Superior temporal gyrus (tissue), 1 donor: ENCODE results near the gene MTMR3.

Experiments
- DNase-seq: peaks from one replicate; pipeline ENCODE4 v3.0.0-alpha.2; 2016; ENCODE audit errors: extremely low spot score

MTMR3 gene

DNA sequence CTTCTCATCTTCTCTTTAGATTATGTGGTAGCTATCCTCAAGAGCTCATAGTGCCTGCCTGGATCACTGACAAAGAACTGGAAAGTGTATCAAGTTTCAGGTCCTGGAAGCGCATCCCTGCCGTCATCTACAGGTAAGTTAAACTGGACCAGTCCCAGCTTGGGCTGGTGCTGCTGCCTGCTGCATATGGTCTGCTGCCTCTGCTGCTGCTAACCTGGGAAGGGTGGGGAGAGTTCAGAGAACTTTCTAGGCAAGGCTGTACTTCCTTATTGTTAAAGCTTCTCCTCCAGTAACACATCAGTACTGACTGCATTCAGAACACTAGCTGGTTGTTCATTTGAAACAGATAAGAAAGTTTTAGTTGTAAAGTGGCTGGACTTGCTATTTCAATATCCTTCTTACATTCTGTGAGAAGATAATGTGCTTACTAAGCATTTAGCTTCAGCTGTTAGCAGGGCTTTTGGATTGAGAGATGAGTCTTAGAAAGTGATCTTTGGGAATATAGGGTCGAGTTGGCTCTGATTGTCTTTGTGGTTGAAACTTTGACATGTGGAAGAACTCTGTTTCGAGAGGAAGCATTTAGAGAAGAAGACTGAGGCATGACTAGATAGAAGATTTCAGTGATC, 120.0 kb downstream of the MTMR3 start:
- no peak for DNase-seq

DNA sequence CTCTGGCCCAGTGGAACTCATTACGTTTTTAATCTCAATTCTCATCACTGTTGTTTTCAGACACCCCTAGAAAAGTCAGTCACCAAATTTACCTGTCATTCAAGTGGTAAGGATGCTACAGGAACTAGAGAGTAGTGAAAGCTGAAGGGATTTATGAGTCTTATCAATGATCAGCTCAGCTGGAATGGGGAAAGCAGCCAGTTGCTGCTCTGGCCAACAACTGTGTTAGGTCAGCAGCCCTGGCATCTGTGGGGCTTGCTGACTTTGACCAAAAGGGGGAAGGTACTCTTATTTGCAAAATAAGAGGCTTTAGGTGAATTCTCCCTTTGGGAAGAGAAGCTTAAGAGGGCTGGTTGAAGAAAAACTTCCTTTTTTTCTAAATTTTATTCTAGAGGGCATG, 121.1 kb downstream of the MTMR3 start:
- DNase-seq = no peak

DNA sequence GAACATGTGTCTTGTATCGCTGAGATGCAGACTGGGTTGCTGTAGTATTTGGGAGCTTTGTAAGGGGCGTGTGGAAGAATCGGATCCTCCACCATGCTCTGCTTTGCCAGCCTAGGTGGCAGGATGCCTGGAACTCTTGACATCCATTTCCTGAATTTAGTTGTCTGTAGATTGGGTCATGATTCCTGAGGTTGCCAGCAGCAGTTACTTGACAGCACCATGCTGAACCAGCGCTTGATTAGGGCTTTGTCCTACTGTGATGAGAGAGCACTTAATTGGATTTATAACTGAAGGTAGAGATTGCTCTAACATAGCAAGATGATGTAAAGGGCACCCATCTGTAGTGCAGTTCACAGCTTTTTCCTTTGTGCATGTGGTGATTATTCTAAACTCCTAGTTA, 121.7 kb downstream of the MTMR3 start:
- no peak for DNase-seq

DNA sequence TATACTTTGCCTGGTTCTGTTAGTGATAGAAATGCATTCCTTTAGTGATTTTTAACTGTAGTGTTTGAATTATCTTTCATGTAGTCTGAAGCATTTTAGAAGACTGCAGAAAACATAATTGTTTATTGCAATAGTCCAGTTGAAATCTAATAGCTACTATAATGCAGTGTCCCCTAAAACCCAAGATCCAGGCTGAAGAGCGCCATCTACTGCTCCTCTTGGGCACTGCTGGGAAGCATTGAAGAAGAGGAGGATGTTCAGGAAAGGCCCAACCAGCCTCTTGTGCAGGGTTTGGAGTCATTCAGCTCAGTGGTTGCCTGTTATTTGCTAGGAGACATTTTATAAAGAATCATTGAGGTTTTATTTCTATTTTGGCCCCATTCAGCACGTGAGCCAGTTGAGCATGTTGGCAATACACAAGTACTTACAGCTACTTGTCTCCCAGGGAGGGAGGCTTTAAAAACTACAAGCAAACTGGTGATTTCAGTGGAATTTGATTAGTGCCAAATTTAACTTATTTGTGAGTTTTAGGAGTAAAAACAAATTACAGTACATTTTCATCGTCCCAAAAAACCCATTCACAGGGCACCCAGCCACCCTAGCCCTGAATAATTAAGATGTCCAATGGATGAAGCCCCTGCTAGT, 122.4 kb downstream of the MTMR3 start:
- DNase-seq = peak; percentile 94

DNA sequence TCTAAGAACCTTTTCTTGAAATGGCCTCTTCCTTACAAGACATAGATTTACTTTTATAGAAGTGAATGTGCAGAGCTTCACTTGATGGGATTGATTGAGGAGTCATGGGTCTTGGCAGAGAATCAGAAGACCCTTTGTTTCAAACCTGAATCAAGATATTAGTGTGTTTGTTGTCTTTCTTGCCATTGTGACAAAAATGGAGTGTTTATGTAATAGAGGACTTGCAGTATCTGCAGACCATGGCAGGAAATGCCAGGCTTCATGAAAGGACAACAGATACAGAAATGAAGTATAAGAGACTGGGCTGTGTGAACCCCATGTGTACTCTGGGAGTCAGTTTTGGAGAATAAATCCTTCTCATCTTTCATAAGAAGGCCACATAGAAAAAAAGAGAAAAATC, 124.4 kb downstream of the MTMR3 start:
- no peak for DNase-seq

DNA sequence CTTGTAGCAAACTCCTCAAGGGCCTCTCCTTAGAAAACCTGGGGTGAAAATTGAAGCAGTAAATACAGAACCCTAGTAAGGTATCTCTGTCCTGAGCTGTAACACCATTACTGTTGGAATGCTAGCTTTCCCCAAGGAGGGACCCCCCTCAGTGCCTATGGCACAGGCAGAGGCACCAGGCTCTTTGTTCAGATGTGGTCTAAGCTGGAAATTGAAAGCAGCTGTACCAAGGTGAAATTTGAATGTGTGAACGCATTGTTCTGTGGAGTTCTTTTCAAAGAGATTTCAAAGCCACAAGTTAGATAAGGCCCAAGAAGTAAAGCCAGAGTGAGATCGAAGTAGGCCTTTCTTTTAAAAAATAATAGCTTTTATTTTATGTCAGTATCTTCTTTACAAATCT, 125.4 kb downstream of the MTMR3 start:
- DNase-seq = no peak

DNA sequence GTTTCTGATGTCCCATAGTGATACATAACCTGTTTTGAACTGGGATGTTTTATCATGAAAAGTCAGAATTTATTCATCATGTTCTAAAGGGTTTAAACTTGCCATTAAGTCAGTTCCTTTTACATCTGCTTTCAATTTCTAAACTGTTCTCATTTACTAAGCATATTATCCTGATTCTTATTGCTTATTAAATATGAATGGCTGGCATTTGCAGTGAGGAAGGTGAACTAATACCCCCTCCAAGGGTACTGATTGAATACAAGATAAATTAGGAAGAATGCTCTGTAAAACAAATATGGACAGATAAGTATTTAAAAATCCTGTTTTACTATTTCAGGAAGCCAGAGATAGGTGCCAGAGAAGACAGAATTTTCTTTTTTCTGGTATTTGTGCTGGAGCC, 126.5 kb downstream of the MTMR3 start:
- DNase-seq = no peak

DNA sequence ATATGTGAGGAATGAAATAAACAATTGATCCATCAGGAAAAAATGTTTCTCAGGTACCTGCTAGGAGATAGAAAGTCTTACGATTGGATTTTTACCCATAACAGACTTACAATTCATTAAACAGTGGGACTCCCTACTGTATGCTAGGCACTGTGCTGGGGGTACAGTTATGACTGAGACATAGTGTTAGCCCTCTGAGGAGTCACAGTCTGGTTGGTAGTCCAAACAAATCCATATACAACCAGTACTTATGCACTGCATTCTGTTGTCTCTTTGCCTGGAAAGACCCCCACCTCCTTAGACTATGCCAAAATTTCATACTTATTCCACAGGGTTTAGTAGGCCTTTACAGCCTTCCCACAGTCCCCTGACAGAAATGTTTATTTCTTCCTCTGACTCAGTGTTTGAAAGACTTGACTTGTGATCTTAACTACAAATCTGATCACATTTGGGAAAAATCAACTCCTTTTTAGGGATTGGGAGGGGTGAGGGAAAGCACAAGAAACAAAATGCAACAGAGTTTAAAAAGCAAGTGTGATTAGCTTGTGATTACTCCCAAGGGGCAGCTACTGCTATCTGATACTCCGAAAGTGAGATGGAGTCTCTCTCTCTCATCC, 127.9 kb downstream of the MTMR3 start:
- DNase-seq = no peak

DNA sequence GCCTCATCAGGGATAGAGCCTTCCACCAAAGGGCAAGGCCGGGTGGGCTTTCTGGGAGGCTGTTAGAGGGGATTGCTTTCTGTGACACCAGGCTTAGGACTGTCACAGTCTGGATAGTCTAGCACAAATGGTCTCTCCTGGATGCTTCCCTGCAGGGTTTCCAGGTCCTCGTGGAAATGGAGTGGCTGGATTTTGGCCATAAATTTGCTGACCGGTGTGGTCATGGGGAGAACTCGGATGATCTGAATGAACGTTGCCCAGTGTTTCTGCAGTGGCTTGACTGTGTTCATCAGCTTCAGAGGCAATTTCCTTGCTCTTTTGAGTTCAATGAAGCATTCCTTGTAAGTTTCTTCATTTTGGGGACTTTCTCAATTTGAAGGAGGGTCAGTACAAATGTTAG, 130.2 kb downstream of the MTMR3 start:
- DNase-seq = no peak

DNA sequence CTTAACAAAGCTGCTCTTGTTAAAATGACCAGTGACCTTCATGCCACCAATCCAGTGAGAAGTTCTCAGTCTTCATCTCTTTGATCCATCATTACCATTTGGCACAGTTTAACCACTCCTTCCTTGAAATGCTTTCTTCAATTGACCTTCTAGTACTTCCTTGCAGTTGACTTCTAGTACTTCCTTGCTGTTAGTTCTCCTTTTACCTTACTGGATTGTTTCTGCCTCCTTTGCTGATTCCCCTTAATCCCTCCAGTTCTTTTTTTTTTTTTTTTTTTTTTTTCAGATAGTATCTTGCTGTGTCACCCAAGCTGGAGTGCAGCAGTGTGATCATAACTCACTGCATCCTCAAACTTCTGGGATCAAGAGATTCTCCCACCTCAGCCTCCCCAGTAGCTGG, 131.3 kb downstream of the MTMR3 start:
- DNase-seq = no peak

DNA sequence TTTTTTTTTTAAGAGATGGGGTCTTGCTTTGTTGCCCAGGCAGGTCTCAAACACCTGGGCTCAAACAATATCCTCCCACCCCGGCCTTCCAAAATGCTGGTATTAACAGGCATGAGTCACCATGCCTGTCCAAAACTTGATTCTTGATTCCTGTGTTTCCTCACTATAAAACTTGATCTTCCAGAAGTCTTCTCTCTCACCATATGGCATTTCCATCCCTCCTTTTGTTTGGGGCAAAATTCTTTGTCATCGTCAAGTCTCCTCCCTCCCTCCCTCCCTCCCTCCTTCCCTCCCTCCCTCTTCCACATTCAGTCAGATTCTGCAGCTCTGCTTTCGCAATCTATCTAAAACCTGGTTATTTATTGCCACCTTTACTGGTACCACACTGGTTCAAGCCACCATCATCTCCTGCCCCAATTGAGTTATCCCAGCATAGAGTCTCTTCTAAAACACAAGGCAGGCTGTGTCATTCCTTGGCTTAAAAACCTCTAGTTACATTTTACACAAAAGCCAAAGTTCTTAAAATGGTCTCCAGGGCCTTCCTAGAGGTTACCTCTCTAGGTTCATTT, 132.3 kb downstream of the MTMR3 start:
- DNase-seq = no peak

DNA sequence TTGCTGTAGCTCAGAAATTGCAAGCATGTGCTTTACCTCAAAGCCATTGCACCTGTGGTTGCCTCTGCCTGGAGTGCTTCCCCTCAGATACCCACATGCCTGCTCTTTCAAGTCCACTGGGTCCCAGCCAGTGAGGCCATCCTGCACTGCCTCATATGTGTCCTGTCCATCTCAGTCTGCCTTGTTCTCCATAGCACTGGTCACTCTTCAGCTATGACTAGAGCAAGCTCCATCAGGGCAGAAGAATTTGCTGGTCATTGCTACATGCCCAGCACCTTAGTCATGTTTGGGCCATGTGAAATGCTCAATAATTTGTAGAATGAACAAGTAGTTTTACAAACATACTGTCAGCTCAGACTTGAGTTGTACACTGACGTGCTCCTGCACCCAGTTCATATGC, 132.9 kb downstream of the MTMR3 start:
- DNase-seq = no peak

DNA sequence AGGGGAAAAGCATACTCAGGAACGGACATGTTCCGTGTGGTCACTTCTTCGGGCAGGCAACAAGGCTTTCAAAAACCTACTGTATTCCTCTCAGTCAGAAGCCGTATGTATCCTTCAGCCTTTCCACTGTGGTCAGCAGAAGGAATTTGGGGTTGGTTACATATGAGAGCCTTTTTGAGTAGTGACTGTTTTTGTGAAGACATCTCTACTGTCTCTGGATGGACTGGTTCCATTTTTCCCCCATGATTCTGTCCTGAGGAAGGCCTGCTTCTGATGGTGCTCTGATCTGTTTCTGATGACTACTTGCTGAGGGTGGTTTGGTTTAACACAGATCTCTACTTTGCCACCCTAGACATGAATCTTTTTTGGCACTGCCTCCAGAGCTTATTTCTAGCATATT, 133.6 kb downstream of the MTMR3 start:
- no peak for DNase-seq

DNA sequence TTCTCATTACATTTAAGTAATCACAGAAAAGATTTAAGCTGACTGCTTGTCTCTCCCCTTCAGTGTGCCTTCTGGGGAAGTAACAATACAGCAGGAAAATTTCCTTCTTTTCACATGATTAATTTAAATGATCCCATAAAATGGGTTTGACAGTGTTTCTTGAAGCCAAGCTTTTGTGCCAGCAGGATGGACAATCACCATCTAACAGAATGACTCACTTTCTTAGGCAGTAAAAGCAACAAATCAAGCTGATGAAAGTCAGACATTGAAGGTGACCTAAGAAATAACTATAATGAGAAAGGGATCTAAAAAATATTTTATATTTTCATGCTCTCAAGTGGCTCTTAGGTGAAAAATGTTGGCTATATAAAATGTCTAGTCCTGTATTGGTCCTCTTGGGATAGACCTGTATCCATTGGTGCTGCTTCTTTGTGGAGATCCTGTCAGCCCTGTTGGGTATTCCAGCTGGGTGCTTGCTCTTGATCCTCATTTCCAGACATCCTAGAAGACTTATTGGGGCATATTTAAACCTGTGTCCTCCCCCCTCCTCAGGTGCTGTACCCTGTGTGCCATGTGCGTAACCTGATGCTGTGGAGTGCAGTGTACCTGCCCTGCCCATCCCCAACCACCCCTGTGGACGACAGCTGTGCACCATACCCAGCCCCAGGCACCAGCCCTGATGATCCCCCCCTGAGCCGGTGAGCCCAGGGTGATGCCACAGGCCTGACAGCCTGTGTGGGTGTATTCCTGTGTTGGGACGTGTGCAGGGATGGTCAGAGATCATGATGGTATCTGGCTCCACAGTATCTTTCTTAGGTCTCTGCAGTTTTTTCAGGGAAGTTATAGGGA, 134.6 kb downstream of the MTMR3 start:
- DNase-seq = no peak

DNA sequence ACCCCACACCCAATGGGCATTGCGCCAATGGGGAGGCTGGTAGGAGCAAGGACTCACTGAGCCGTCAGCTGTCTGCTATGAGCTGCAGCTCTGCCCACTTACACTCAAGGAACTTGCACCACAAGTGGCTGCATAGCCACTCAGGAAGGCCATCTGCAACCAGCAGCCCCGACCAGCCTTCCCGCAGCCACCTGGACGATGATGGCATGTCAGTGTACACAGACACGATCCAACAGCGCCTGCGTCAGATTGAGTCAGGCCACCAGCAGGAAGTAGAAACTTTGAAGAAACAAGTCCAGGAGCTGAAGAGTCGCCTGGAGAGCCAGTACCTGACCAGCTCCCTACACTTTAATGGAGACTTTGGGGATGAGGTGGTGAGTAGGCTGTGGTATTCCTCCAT, 137.5 kb downstream of the MTMR3 start:
- DNase-seq = no peak

DNA sequence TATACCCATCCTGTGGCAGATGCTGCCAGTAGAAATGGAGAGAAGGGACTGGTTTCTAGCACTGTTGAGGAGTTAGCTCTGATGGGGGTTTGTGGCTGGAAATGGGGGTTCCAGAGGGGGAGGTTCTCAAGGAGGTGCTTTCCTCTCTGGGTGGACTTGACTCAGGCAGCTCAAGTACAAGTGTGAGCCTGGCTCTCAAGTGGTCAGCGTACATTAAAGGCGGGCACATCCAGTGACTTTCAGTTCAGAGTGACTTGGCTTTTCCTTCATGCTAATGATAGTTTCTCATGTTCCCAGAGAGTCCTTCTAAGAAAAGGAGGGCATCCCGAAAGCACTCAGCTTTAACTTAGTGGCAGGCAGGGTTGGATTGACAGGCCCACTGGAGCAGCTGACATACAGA, 138.4 kb downstream of the MTMR3 start:
- DNase-seq = no peak

DNA sequence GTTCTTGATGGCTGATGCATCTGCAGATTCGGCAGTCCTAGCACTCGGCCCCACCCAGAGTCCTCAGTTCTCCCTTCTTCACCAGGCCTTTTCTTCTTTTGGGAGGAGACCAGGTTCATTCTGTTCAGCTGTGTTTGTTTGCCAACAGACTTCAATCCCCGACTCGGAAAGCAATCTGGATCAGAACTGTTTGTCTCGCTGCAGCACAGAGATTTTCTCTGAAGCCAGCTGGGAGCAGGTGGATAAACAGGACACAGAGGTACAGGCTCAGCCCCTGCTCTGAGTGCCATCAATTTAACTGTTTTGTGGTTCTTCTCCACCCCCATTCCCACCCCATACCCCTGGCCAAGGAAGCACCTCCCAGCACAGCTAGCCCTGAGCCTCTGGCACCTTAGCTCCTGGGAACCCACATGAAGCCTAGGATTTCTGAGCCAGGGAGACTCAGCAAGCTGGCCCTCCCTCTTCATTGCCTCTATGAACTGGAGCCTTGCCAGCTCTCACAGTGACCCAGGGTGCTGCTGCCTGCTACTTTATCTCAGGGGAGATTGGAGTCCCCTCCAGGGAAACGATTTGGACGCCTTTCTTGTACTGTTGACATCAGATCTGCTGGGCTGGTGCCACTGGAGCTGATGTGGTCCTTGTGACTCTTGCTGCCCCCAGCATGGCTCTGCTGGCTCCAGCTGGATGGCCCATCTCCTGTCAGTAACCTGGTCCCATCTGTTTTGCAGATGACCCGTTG, 139.1 kb downstream of the MTMR3 start:
- DNase-seq = no peak

DNA sequence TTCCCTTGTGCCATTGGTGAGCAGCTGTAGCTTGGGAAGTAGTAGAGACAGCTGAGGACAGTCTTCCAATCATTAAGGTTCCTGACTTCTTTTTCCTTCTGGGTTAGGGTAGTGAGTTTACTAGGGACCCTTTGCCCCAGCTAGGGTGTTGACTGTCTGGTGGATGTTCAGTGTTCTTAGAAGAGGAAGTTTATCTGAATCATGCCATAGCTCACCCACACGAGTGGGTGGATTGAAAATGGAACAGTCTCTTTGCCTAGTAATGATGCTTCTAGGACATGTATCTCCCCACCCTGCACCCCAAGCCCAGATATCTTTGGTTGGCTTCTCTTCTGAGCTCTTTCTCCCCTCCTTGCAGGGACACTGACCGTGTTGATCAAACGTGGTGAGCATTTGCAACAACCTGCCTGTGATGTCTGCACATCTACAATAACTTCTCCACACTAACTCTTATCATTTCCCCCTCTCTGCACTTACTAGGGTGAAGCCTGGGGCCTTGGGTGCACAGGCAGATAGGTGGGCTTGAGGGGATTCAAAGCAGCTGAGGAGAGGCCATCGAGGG, 140.2 kb downstream of the MTMR3 start:
- no peak for DNase-seq

DNA sequence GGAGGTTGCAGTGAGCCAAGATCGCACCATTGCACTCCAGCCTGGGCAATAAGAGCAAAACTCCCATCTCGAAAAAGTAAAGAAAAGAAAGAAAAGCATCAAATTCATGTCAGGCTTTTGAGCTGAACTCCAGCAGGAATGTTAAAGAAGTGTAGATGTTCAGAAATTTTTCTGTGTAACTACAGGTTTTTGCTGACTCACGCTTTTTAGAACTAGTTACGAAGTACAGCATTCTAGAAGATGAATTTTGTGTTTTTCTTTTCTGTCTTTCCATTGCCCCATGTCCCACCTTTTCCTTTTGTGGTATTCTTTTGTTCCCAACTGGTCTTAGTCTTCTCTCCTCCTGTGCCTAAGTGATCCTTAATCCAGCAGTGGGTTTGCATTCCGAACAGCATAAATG, 141.3 kb downstream of the MTMR3 start:
- no peak for DNase-seq

DNA sequence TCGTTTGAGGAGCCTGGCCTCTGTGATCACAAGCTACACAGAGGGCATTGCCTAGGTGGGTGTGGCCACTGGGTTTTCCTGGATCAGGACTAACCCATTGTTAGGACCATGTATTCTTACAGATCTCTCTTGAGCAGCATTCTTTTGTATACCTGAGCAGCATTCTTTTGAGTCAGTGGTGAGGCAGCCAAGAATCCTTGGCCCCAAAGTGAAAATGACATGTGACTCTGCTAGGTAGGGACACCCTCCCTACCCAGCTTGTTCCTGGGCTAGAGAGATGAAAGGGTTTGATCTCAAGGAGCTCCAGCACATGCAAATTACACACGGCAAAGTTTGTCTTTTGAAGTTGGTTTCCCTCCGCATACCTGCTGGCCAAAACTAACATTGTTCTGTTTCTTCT, 142.2 kb downstream of the MTMR3 start:
- no peak for DNase-seq

DNA sequence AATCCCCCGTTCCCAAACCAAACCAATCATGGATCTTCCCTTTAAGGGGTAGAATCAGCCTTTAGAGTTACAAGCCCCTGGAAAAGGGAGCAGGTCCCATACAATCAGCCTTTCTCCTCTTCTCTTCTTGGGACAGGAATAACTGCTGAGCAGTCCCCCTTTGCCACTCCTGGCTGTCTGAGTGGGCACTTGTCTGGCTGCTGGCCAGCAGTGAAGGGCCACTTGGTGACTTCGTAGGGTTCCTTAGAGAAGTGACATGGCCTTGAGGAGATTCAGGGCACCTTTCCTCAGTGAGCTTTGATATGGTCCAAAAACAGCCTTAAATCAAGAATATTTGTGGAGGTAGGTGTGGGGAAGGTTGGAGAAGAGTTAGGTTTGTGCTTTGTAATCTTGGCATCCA, 143.8 kb downstream of the MTMR3 start:
- DNase-seq = no peak
